ENCODE measurements around the gene LHFPL6.

LHFPL6 gene

DNA sequence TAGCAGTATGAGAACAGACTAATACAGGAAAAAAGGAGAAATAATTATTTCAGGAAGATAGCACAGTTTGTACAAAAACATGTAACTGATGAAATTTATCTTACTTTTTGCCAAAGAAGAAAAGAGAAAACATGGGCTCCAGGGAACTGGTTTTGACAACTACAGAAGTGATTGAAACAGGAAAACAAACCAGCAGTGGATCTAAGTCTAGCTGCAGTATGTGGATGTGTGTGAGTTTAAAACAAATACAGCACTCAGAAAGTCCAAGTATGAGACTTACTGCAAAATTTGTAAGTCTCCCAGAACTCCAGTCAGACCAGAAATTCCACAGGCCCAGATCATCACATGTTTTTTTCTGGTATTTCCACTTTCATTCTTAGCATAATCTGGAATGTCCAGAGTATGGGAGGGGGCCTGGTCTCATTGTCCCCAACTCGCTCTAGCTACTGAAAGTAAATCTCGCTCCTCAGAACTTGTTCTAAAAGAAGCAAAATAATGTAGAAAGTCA, 305.3 kb downstream of the LHFPL6 start:
- peak; percentile 38 for DNase-seq (ENCODE audit: low spot score)

DNA sequence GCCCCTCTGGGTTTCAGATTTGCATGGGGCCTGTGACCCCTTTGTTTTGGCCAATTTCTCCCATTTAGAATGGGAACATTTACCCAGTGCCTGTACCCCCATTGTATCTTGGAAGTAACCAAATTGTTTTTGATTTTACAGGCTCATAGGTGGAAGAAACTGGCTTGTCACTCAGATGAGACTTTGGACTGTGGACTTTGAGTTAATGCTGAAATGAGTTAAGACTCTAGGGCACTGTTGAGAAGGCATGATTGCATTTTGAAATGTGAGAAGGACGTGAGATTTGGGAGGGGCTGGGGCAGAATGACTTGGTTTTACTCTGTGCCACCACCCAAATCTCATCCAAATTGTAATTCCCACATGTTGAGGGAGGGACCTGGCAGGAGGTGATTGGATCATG, 306.0 kb downstream of the LHFPL6 start:
- no peak for DNase-seq (ENCODE audit: low spot score)

DNA sequence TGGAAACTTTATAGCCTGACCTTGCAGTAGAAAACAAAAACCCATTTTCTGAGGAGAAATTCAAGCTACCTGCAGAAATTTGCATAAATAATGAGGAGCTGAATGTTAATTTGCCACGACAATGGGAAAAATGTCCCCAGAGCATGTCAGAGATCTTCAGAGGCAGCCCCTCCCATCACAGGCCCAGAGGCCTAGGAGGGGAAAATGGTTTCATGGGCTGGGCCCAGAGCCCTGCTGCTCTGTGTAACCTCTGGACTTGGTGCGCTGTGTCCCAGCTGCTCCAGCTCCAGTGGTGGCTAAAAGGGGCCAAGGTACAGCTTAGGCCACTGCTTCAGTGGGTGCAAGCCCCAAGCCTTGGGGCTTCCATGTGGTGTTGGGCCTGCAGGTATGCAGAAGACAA, 306.8 kb downstream of the LHFPL6 start:
- DNase-seq (ENCODE audit: low spot score): no peak

Data from AG20443 (cell line).